Trophoblast cell (in vitro differentiated cells and primary cell): ENCODE results near the gene TOR1B.

Experiments used
- DNase-seq, 2 donors: peaks; one replicate each; pipeline ENCODE4 v3.0.0-alpha.2; 2016
- H2AFZ ChIP-seq: 2 replicates; pipeline ENCODE4 v1.6.1; 2013; ENCODE audit warnings: low read length, moderate library complexity, mild to moderate bottlenecking; ENCODE audit not compliant: insufficient read depth, poor library complexity
- H2AK5ac ChIP-seq: 2 replicates; pipeline ENCODE4 v1.6.1; 2013; ENCODE audit warnings: mild to moderate bottlenecking, low read length
- H2BK120ac ChIP-seq: 2 replicates; pipeline ENCODE4 v1.6.1; 2013; ENCODE audit warnings: low read length, mild to moderate bottlenecking, moderate library complexity; ENCODE audit not compliant: insufficient read depth, poor library complexity
- H2BK12ac ChIP-seq: 2 replicates; pipeline ENCODE4 v1.6.1; 2013; ENCODE audit warnings: mild to moderate bottlenecking, low read length, moderate library complexity
- H2BK5ac ChIP-seq: 2 replicates; pipeline ENCODE4 v1.6.1; 2013; ENCODE audit warnings: low read length, low read depth, moderate library complexity, mild to moderate bottlenecking; ENCODE audit not compliant: poor library complexity
- H3K14ac ChIP-seq: 2 replicates; pipeline ENCODE4 v1.6.1; 2013; ENCODE audit warnings: mild to moderate bottlenecking, low read length
- H3K18ac ChIP-seq: 2 replicates; pipeline ENCODE4 v1.6.1; 2013; ENCODE audit warnings: mild to moderate bottlenecking, low read length
- H3K23ac ChIP-seq: 2 replicates; pipeline ENCODE4 v1.6.1; 2013; ENCODE audit warnings: low read length
- H3K27ac ChIP-seq: 2 replicates; pipeline ENCODE4 v1.5.1; 2013; ENCODE audit warnings: low read depth, mild to moderate bottlenecking, inconsistent platforms, low read length, moderate library complexity
- H3K27me3 ChIP-seq: 2 replicates; pipeline ENCODE4 v1.6.1; 2013; ENCODE audit warnings: inconsistent platforms, mild to moderate bottlenecking, low read length, moderate library complexity; ENCODE audit not compliant: insufficient read depth
- H3K36me3 ChIP-seq, 2 experiments: 1 replicate in 1 of 2; 2 replicates in 1 of 2; pipeline ENCODE4 v1.6.1; 2013; ENCODE audit warnings: low read length in 2 of 2, mild to moderate bottlenecking in 2 of 2, moderate library complexity in 1 of 2; ENCODE audit not compliant: insufficient read depth in 2 of 2, control insufficient read depth in 1 of 2
- H3K4ac ChIP-seq: 2 replicates; pipeline ENCODE4 v1.6.1; 2013; ENCODE audit warnings: low read depth, mild to moderate bottlenecking, low read length, moderate library complexity
- H3K4me1 ChIP-seq, 2 experiments: 1 replicate in 1 of 2; 2 replicates in 1 of 2; pipeline ENCODE4 v1.6.1; 2013; ENCODE audit warnings: low read length in 2 of 2, mild to moderate bottlenecking in 2 of 2, moderate library complexity in 1 of 2; ENCODE audit not compliant: insufficient read depth in 2 of 2, control insufficient read depth in 1 of 2
- H3K4me2 ChIP-seq: 2 replicates; pipeline ENCODE4 v1.6.1; 2013; ENCODE audit warnings: inconsistent platforms, mild to moderate bottlenecking, low read length, moderate library complexity
- H3K4me3 ChIP-seq: 2 replicates; pipeline ENCODE4 v1.5.1; 2013; ENCODE audit warnings: mild to moderate bottlenecking, low read depth, low read length, inconsistent platforms
- H3K79me1 ChIP-seq: one replicate; pipeline ENCODE4 v1.6.1; 2013; ENCODE audit warnings: low read length
- H3K79me2 ChIP-seq: 2 replicates; pipeline ENCODE4 v1.6.1; 2013; ENCODE audit warnings: low read length, mild to moderate bottlenecking; ENCODE audit not compliant: control insufficient read depth, insufficient read depth, poor library complexity
- H3K9ac ChIP-seq: 2 replicates; pipeline ENCODE4 v1.6.1; 2013; ENCODE audit warnings: mild to moderate bottlenecking, low read length
- H3K9me3 ChIP-seq: 2 replicates; pipeline ENCODE4 v1.6.1; 2013; ENCODE audit warnings: low read depth, mild to moderate bottlenecking, control low read depth, inconsistent platforms, low read length; ENCODE audit not compliant: insufficient read depth
- H4K12ac ChIP-seq: 2 replicates; pipeline ENCODE4 v1.6.1; 2013; ENCODE audit warnings: low read depth, mild to moderate bottlenecking, low read length, moderate library complexity
- H4K8ac ChIP-seq: 2 replicates; pipeline ENCODE4 v1.6.1; 2013; ENCODE audit warnings: low read depth, mild to moderate bottlenecking, low read length, moderate library complexity
- H4K91ac ChIP-seq: one replicate; pipeline ENCODE4 v1.6.1; 2013; ENCODE audit warnings: low read depth, mild to moderate bottlenecking, low read length, moderate library complexity
- WGBS: extraction: QIAGEN DNeasy Blood & Tissue Kit; methylation state at CpG from one replicate; pipeline ENCODE4 v1.1.7; 2013; ENCODE audit warnings: missing lambda C conversion rate; ENCODE audit not compliant: insufficient read length, insufficient coverage; ENCODE audit errors: extremely low coverage; 5-methylcytosine and 5-hydroxymethylcytosine counted together

TOR1B gene

DNA sequence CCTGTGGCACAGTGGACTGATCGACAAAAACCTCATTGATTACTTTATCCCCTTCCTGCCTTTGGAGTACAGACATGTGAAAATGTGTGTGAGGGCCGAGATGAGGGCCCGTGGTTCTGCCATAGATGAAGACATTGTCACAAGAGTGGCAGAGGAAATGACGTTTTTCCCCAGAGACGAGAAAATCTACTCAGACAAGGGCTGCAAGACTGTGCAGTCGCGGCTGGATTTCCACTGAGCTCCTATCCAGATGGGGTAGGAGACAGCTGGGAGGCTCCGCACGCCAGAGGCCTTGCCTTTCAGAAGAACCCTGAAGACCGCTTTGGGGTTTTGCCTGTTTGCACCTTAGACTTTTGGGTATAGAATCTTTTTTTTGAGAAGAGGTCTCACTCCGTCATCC is 6.4 kb downstream of the TOR1B start:
- Histone ChIP-seq H4K91ac (no peak overlapping the region), H3K23ac (no peak overlapping the region), H3K79me1 (no peaks in the 10 kb centered on the region), H3K4me1 (no peaks in the 10 kb centered on the region), H3K27ac (no peak overlapping the region), H2BK5ac (no peak overlapping the region), H3K4me2 (no peak overlapping the region), H3K79me2 (no peaks in the 10 kb centered on the region), H3K18ac (no peak overlapping the region), H3K9ac (no peak overlapping the region), H3K14ac (no peak overlapping the region), H2AFZ (no peak overlapping the region), H4K12ac (no peak overlapping the region), H3K4me3 (no peak overlapping the region), H3K27me3 (no peaks in the 10 kb centered on the region), H2BK12ac (no peak overlapping the region), H3K9me3 (no peaks in the 10 kb centered on the region), H2BK120ac (no peak overlapping the region), H3K36me3 (peaks cover 31 to 46% of the 10 kb centered on the region in 2 experiments), H3K4ac (no peak overlapping the region), H4K8ac (no peak overlapping the region), H2AK5ac (no peak overlapping the region)
- no peak for DNase-seq
- WGBS = no CpG with 5 or more reads among the region's 11 CpGs

- Histone ChIP-seq H3K4me1 (no peaks in the 10 kb centered on the region), H3K23ac (no peak overlapping the region), H2AK5ac (no peak overlapping the region), H3K18ac (no peak overlapping the region), H3K4me2 (no peak overlapping the region), H3K79me1 (no peaks in the 10 kb centered on the region), H3K14ac (no peak overlapping the region), H2BK120ac (no peak overlapping the region), H3K9me3 (no peaks in the 10 kb centered on the region), H4K91ac (no peak overlapping the region), H2AFZ (no peak overlapping the region), H4K12ac (no peak overlapping the region), H4K8ac (no peak overlapping the region), H3K9ac (no peak overlapping the region), H3K79me2 (no peaks in the 10 kb centered on the region), H3K27me3 (no peaks in the 10 kb centered on the region), H2BK5ac (no peak overlapping the region), H3K4ac (no peak overlapping the region), H3K36me3 (peaks cover 33 to 51% of the 10 kb centered on the region in 2 experiments), H3K27ac (no peak overlapping the region), H2BK12ac (no peak overlapping the region), H3K4me3 (no peak overlapping the region)
- no peak for DNase-seq
- no CpG with 5 or more reads among the region's 11 CpGs for WGBS
These were observed 7.1 kb downstream of the TOR1B start for GRCh38 chr9:129810116-129810515.

DNA sequence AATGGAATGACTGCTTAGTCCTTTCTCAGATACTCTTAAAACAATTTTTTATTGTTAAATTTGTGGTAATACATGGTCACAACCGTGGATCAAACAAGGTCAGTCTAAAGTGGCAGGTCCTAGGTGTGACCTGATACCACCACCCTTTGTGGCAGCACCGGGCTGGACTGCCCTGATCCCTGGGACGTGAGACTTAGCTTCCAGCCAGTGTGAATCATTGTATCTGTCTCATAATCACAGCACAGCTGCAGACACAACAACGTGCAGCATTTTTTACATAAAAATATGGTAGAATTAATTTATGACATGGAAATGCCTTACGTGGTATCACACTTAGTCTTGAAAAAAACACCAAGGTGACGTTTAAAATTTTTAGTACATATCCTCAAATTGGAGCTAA is 7.8 kb downstream of the TOR1B start:
- H3K27me3 ChIP-seq = no peaks in the 10 kb centered on the region
- no CpG with 5 or more reads among the region's 6 CpGs for WGBS
- no peak overlapping the region for H3K18ac ChIP-seq
- no peaks in the 10 kb centered on the region for H3K79me2 ChIP-seq
- H3K36me3 ChIP-seq = peaks cover 36 to 58% of the 10 kb centered on the region in 2 experiments
- H3K4me1 ChIP-seq = no peaks in the 10 kb centered on the region
- DNase-seq = peak; percentile 27 to 71
- H2BK120ac ChIP-seq = no peak overlapping the region
- no peak overlapping the region for H3K9ac ChIP-seq
- no peak overlapping the region for H2AFZ ChIP-seq
- no peaks in the 10 kb centered on the region for H3K79me1 ChIP-seq
- H4K8ac ChIP-seq = no peak overlapping the region
- no peak overlapping the region for H3K4me3 ChIP-seq
- H2BK5ac ChIP-seq = no peak overlapping the region
- no peak overlapping the region for H4K91ac ChIP-seq
- no peak overlapping the region for H3K4ac ChIP-seq
- no peak overlapping the region for H3K23ac ChIP-seq
- no peak overlapping the region for H3K14ac ChIP-seq
- no peak overlapping the region for H3K4me2 ChIP-seq
- H3K27ac ChIP-seq = no peak overlapping the region
- no peak overlapping the region for H2BK12ac ChIP-seq
- H3K9me3 ChIP-seq = peaks cover 5% of the 10 kb centered on the region
- no peak overlapping the region for H4K12ac ChIP-seq
- no peak overlapping the region for H2AK5ac ChIP-seq

DNA sequence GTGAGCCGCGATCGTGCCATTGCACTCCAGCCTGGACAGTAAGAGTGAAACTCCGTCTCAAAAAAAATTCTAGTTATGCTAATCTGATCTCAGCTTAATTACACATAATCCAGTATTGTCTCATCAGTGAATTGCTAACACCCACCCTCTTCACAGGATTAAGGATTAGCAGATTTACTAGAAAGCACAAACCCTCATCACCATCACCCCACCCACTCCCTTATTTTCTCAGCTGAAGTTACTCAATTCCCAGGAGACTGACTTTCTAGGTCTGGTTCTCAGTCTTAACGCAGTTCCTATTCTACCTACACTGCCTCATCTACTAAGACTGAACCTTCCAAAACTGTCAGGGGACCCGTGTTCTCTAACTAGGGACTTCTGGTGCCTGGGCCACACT is 9.0 kb downstream of the TOR1B start:
- no peak overlapping the region for H3K27ac ChIP-seq
- WGBS = no CpG with 5 or more reads among the region's 6 CpGs

More for the DNA sequence above, 9.0 kb downstream of the TOR1B start:
- Histone ChIP-seq H4K12ac (no peak overlapping the region), H3K4me2 (no peak overlapping the region), H3K79me2 (no peaks in the 10 kb centered on the region), H3K27me3 (no peaks in the 10 kb centered on the region), H2AFZ (no peak overlapping the region), H3K4ac (no peak overlapping the region), H3K14ac (no peak overlapping the region), H2BK12ac (no peak overlapping the region), H3K79me1 (no peaks in the 10 kb centered on the region), H2AK5ac (no peak overlapping the region), H2BK120ac (no peak overlapping the region), H3K4me1 (no peaks in the 10 kb centered on the region), H3K9ac (no peak overlapping the region), H3K18ac (no peak overlapping the region), H4K91ac (no peak overlapping the region), H2BK5ac (no peak overlapping the region), H4K8ac (no peak overlapping the region), H3K23ac (no peak overlapping the region), H3K36me3 (peaks cover 38 to 68% of the 10 kb centered on the region in 2 experiments), H3K9me3 (peaks cover 5% of the 10 kb centered on the region), H3K4me3 (no peak overlapping the region)
- DNase-seq = no peak
